Putamen (tissue), 1 donor: ENCODE results near the gene TTC19.
"Not testable (repeated sequence)": the region's sequence is repeated elsewhere in the genome, so short reads cannot be mapped to it uniquely, and the experiment has no call there.

Experiments used
- DNase-seq: peaks from one replicate; pipeline ENCODE4 v3.0.0-alpha.2; 2016; ENCODE audit warnings: low spot score

TTC19 gene

DNA sequence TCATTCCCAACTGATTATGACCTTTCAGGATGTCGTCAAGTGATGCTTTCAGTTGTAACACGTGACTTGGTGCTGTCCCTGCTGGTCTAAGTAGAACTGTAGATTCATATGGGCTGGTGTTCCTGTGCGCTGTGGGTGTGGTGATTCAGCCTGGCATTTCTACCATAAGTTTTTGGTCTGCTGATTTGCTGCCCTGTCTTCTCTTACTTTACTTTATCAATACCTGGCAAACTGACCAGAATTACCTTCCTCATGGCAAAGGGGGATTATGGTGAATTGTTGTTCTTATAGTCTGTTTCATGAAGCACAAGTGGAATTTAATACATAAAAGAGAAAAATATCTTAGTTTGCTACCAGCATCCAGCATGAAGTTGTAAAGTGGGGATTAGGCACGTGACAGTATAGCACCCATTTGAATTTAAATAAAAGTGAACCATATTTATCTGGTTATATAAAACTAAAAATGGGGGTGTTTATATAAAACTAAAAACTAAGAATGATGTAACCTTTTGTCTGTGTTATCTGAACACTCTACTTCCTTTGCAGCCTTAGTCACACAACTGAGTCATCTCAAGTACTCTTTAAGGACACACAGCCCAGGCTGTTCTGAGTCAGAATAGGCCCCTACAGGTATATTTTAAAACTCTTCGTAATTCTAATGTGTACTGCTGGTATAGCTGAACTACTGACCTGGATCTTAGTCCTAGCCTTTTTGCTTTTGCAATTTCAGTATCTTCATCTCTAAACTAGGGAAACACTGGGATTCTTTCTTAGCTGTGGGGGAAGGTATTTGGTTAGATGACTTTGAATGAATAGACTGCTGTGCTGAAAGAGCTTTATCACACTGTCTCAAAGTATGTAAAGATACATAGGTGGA, 28.3 kb downstream of the TTC19 start:
- DNase-seq, result peak; percentile 66

DNA sequence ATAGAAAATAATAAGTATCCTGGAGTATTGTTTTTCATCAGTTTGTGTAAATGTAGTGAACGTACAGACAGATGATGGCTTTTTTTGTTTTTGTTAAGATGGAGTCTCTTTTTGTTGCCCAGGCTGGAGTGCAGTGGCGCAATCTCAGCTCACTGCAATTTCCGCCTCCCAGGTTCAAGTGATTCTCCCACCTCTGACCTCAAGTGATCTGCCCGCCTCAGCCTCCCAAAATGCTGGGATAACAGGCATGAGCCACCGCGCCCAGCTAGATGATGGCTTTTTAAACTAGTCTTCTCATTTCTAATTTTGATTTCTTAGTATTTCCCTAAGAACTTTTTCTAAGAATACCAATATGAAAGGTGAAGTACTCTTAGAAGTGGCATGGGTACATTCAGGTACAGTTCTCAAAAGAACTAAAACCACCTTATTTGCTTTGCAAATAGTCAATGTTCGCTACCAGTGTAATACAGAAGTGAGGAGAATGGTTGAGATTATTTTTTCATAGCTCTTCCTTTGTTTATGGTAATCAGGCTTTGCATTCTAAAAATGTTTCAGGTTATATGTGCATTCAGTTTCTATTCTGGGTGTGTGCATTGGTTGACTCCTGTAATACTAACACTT, 34.2 kb downstream of the TTC19 start:
- no peak for DNase-seq

DNA sequence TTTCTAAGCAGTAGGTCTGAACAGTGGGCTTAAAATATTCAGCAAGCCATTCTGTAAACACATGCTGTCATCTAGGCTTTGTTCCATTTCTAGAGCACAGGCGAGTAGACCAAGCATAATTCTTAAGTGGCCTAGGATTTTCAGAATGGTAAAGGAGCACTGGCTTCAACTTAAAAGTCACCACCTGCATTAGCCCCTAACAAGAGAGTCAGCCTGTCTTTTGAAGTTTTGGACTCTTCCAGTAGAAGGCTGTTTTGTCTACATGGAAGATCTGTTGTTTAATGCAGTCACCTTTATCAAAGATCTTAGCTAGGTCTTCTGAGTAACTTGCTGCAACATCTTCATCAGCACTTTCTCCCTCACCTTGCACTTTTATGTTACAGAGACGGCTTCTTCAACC, 36.6 kb downstream of the TTC19 start:
- DNase-seq, result no peak

DNA sequence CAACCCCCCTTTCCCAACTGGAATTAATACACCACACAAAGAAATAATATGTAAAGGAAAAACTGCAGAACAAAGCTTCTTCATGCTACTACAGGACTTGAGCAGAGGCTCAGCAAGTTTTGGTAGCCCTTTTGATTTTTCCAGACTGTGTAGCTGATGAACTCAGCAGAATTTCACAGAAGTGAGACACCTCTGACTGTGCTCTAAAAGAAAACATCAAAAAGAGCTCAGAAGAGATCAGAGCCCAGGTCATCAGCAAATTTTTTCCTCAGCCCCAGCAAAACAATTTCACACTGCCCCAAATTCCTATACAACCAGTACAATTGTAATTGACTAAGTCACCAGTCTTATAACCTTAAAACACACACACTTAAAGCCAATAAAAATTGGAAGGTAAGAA, 38.0 kb downstream of the TTC19 start:
- no peak for DNase-seq

DNA sequence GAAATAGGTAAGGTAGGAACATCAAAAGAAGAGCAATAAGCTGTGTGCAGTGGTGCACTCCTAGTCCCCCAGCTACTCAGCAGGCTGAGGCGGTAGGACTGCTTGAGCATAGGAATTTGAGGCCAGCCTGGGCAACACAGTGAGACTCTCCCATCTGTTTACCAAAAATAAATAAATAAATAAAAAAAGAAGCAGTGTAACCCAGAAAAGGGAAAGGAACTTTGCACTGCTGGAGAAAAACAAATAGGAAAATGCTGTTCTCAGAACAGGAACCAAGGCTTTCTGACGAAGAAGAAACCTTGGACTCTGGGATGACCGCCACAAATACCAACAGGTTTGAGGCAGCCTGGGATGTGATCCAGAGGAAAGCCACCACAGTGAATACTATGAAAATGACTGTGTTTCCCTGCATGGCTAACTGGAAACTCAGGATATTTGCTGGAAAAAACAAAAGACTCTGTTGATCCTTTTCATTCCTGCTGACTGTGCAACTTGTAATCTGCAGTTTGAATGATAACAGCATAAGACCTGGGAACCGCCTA, 41.2 kb downstream of the TTC19 start:
- peak; percentile 39 for DNase-seq

DNA sequence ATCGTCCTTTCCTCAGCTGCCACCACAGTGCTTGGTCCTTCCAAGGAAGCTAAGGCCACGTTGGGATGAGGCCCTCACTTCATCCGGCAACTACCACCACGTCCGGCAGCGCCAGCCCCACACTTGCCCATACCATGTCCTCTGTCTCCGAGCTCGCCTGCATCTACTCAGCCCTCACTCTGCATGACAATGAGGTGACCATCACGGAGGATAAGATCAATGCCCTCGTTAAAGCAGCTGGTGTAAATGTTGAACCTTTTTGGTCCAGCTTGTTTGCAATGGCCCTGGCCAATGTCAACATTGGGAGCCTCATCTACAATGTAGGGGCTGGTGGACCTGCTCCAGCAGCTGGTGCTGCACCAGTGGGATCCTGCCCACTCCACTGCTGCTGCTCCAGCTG, 44.9 kb downstream of the TTC19 start:
- DNase-seq, result no peak

DNA sequence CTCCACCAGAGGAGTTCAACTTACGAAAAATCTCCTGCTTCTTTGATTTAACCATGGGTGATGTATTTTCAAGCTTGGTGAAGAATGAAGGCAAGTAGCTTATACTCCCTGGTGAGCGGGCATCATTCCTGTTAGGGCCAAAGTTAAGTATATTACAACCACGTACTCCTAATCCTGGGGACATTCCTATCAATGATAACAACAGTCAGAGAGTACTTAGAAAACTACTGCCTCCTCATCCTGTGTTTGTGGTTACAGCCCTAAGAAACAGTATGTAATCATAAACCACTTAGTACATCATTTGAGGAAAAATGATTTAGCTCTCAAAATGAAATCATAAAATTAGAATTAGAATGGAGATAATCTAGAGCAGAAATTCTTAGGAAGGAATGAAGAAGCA, 47.3 kb downstream of the TTC19 start:
- no peak for DNase-seq

DNA sequence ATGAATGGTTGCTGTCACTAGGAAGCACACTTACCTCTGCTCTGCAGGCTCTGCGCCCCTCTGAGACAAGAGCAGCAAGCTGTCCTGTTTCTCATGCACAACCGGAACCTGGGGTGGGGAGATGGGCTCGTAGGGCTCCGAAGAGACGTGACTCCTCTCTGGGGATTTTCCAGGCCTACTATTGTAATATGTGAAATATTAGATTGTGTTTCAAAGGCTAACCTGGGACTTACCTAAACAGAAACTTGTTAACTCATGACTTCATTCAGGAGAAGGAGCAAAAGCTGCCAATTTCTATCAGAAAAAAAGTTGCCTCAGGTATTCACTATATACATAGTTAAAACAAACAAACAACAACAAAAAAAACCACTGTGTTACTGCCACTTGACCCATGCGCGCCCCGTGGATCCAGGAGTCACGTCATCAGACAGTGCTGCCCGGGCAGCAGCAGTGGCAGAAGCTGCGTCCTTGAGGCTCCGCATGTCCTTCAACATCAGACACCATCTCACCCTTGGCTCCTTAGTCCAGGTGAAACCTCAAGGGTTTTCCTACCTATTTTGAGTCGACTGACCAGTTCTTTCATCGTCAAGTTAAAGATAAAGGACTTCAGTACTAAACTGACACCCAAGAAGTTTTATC, 49.3 kb downstream of the TTC19 start:
- no peak for DNase-seq

DNA sequence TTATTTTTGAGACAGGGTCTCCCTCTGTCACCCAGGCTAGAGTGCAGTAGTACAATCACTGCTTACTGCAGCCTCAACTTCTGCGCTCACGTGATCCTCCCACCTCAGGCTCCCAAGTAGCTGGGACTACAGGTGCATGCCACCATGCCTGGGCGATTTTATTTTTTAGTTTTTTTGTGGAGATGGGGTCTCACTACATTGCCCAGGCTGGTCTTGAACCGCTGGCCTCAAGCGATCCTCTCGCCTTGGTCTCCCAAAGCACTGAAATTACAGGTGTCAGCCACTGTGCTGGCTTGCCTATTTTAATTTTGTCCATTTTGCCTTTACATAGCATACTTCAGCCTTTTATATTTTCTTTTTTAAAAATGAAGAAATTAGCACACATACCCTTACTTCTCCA, 51.2 kb downstream of the TTC19 start:
- no peak for DNase-seq

DNA sequence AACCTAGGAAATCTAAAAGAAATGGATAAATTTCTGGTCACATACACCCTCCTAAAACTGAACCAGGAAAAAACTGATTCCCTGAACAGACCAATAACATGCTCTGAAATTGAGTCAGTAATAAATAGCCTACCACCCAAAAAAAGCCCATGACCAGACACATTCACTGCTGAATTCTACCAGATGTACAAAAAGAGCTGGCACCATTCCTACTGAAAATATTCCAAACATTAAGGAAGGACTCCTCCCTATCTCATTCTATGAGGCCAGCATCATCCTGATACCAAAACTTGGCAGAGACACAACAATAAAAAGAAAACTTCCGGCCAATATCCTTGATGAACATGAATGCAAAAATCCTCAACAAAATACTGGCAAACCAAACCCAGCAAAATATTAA, 52.9 kb downstream of the TTC19 start:
- no peak for DNase-seq

DNA sequence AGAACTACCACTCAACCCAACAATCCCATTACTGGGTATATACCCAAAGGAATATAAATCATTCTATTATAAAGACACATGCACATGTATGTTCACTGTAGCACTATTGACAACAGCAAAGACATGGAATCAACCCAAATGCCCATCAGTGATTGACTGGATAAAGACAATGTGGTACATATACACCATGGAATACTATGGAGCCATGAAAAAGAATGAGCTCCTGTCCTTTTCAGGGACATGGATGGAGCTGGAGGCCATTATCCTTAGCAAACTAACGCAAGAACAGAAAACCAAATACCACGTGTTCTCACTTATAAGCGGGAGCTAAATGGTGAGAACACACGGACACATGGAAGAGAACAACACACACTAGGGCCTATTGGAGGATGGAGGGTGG, 55.5 kb downstream of the TTC19 start:
- not testable (repeated sequence) for DNase-seq

DNA sequence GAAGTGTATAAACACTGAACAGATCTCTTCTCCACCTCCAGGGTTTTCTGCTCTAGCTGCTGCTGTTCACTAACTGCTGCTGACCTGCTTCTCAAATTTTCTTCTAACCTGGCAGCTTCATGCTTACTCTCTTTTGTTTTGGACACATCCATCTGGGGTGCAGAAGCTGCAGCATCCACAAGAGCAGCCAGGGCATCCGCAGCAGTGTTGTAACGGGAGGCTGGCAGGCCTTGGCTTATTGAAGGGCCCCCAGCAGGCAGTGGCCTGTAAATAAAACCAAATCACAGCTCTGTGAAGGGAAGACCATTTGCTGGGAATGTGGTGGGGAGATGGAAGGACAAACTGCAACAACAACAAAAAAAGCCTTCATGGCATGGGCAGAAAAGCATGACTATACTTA, 62.0 kb downstream of the TTC19 start:
- DNase-seq, result no peak

DNA sequence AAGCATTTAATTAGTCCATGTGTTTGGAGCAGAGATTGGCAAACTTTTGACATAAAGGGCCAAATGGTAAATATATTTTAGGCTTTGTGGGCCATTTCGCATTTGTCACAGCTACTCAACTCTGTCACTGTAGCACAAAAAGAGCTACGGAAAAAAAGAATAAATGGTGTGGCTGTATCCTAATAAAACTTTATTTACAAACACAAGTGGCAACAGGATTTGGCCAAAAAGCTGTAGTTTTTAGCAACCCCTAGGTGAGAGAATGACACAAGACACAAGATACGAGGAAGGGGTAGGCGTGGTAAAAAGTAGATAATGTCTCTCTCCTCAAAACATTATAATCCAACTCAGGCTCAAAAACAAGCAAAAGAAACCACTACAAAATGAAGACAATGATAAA, 66.5 kb downstream of the TTC19 start:
- no peak for DNase-seq

DNA sequence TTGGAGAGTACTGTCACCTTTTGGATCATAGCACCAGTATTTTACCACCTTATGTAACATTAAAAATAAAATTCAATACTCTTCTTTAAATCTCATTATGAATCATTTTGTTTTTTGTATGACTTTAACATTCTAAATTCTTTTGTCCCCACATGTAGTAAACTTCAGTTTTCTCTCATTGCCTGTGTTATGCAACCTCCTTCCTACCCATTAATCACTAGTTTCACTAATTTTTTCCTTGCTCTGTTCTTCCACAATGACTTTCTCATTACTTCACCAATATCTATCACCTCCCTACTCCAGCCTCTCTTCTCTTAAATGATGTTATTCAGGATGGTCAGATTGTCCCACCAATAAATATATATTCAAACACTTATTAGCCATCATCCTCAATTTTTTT, 68.7 kb downstream of the TTC19 start:
- no peak for DNase-seq

DNA sequence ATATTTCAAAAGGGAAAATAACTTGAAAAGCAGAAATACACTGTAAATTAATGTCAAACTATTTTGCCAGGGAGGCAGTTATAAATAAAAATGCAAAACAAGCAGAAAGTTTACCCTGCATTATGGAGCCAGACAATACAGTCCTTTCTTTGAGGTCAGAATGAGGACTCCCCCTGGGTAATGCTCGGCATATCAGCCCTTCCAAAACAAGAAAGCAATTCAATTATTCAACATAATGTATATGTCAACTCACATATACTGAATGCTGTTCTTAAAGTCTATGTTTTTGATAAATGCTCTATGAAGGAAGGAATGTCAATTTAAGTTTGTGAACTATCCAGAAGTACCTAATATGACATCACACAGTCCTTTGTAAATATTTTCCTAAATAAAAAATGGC, 72.4 kb downstream of the TTC19 start:
- no peak for DNase-seq

DNA sequence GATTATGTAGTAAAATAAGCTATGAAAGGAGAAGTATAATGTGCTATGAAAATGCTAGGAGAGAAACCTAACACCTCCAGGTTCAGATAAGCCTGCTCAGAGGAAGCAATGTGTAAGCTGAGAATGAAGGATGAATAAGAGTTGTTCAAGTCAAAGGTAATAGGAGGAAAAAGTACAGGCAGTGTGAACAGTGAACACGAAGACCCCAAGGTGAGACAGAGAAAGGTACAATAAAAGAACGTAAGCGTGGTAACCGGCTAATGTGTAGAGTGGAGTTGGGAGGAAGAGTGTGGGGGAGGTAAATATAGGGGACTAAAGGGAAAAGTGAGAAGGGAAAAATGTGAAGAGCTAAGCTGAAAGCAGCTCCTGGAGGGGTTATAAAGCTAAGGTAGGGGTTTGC, 74.2 kb downstream of the TTC19 start:
- DNase-seq, result no peak

DNA sequence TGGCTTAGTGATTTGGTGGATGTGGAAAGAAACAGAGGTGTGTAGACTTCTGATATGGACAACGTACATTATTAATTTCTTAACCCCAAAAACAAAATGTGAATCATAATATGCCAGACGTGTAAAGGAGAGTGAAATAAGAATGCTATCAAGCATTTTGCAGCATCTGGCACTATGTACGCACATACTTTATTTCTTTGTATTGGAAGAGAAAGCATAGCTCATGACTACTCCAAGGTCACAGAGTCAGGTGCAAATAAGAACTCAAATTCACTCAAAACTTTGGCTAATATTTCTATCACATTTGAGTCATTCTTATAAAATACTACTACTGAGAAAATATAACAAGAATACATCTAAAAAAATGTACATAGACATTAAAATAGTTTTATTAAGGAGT, 74.8 kb downstream of the TTC19 start:
- no peak for DNase-seq

DNA sequence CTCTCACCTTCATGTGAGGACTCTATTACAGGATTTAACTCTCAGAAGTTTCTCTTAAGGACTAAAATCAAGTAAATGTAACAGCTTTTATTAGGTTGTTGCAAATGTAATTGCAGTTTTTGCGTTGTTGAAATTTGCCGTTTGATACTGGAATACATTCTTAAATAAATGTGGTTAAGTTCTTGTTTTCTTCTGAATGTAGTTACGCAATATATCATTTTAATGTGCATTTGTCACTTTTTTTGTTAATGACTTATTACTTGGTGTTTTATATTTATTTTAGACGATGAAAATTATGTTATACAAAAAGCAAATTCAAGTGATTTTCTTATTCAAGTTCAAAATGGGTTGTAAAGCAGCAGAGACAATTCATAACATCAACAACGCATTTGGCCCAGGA, 76.3 kb downstream of the TTC19 start:
- DNase-seq, result no peak
